GM19372 (cell line): ENCODE results near the gene MICALL1.
"Not testable (repeated sequence)": the region's sequence is repeated elsewhere in the genome, so short reads cannot be mapped to it uniquely, and the experiment has no call there.

Experiments
- ATAC-seq: cut with Tn5 transposase; IDR thresholded peaks from one replicate; pipeline ENCODE4 v1.9.1; 2021; ENCODE audit warnings: mild to moderate bottlenecking, low read depth, moderate library complexity; ENCODE audit not compliant: unreplicated experiment

The MICALL1 gene

DNA sequence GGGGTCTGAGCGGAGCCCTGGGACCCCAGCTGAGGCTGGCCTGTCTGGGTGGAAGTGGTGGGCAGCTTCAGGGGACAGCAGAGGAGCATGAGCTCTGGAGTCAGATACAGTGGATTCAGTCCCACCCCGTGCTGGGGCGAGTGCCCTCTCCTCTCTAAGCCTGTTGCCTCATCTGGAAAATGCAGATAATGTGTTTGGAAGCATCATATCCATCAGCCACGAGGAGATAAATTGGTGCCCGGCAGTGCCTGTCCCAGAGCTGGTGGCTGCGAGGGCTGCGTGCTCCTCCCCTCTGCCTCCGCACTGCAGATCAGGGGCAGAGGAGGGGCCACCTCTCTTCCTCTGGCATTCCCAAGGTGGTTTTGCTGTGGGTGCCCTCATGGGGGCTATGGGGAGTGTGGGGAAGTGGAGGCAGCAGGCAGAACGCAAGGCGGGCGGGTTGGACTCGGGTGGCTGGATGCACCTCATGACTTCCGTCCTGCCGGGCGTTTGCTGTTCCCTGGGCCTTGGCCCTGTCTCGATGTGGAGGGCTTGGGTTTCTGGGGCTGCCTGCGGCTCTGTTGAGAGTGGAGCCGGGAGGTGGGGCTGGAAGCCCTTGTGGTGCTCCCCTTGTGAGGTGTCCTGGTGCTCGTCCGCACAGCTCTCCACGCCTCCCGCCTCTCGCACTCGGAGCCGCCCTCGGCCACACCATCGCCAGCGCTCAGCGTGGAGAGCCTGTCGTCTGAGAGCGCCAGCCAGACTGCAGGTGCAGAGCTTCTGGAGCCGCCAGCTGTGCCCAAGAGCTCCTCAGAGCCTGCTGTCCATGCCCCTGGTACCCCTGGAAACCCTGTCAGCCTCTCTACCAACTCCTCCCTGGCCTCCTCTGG is 20.9 kb downstream of the MICALL1 start:
- ATAC-seq, result no peak

DNA sequence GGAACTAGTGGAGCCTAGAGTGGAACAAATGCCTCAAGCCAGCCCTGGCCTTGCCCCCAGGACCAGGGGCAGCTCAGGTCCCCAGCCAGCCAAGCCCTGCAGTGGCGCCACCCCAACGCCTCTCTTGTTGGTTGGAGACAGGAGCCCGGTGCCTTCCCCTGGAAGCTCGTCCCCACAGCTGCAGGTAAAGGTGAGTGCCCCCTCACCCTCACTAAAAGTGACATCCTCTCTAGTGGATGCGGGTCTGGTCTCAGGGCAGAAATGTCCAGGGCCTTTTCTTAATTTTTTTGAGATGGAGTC is 21.5 kb downstream of the MICALL1 start:
- no peak for ATAC-seq

DNA sequence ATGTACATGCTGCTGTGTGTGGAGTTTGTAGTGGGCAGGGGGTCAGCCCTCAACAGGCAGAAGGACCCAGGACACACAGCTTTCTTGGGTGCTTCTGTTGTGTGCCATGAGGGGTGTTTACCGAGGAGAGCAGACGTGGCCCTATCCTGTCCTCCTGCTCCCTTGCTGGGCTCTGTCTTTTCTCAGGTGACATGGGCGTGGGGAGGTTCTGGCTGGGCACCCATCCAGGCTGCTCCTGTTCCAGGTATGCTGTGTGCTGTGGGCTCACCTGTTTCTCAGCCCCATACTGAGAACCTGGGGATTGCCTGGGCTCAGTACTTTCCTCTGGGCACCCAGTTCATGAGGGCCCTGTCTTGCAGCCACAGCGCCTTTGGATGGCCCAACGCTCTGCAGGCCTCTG is 23.3 kb downstream of the MICALL1 start:
- ATAC-seq, result no peak

DNA sequence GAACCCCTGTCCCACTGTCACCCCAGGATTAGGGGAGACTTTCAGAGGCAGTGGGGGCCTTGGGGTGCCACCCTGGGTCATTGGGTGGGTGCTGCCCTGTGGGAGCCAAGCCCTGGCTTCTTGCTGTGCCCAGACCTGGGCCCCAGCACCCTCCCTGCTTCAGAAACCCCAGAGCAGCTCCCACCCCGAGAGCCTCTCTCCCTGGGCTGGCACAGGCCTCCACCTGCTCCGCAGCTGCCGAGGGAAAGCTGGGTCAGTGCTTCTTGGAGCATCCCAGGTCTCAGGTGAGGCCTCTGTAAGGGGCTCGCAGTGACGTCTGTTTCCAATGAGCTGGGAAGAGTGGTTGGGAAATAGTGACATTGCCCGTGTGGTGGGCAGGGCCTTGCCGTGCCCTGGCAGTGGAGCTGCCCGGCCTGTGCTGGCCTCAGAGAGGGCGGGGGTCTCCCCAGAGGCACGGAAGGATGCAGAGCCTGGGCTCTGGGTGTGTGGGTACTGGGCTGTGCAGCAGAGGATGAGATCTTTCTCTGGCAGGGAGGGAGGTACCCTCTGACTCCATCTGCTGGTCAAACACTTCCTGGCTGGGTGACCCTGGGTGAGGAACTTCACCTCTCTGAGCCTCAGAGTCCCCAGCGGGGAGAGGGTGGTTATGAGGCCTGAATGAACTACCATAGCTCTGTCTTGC is 24.3 kb downstream of the MICALL1 start:
- no peak for ATAC-seq

DNA sequence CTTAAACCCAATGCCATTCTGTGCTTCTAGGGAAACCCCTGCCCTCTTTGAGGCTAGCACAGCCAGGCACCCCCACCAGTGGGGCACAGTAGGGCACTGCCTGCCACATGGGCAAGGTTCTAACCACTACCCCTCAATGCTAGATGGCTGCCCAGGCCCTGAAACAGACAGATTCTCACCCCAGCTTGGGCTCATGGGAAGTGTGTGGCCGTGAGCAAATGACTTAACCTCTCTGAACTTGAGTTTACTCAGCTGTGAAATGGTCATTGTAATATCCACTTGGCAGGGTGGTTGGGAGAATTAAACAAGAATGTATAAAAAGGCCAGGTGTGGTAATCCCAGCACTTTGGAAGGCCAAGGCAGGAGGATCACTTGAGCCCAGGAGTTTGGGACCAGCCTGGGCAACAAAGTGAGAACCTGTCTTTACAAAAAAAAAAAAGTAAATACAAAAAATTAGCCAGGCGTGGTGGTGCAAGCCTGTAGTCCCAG is 24.9 kb downstream of the MICALL1 start:
- no peak for ATAC-seq

DNA sequence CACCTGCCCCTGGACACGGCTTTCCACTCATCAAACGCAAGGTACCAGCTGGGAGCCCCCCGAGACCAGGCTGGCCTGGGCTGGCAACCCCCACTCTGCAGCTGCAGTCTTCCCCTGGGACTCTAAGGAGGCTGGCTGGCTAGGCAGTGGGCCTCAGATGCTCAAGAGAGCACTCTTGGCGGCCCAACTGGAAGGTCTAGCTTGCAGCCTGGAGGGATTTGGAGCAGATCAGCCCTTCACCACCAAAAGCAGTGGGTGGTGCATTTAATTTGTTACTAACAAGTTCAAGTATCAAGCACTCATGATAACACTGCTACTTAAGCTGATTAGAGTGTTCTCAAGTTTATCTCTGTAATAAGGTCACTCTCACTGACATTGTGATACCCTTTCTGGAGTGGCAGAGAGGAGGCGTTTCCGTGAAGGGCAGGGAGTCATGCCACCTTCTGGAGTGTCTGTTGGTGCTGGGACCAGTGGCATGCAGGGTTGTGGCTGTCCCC is 25.8 kb downstream of the MICALL1 start:
- no peak for ATAC-seq

DNA sequence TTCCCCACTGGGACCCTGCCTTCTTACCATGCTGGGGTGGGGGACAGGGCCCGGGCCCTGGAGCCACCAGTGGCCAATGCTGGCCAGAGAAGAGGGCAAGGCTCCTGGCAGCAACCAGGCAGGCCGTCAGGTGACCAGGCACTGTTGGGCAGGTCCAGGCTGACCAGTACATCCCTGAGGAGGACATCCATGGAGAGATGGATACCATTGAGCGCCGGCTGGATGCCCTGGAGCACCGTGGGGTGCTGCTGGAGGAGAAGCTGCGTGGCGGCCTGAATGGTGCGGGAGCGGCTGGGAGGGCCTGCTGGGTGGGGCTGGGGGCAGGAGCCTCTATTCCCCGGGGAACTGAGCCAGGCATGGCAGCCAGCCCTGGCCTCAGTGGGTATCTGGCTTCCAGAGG is 26.3 kb downstream of the MICALL1 start:
- ATAC-seq, result no peak

DNA sequence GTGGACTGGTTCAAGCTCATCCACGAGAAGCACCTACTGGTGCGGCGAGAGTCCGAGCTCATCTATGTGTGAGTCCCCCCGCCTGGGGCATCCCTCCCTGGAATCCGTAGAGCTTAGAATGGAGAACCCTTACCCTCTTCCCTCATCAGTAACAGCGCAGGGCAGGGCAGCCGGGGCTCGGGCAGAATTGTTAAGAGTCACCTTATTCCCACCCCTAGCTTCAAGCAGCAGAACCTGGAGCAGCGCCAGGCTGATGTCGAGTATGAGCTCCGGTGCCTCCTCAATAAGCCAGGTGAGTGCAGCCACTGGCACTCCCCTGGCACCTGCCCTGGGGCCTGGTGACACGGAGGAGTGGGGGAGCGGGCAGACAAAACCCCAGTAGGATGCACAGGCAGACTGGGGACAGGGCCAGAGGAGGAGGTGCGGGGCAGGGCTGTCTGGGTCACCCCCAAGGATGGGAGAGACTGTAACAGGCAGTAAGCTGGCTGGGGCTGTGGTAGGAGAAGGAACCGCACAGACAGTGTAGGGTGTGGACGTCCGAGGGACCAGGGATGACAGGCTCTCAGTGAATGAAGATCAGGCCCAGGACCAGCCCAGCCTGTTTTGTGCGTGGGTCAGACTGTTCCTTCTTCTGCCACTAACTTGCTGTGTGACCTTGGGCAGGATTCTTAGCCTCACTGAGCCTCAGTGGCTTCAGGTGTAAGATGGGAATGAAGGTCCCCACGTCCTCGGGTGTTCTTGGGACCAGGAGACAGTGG is 26.9 kb downstream of the MICALL1 start:
- ATAC-seq, result no peak

DNA sequence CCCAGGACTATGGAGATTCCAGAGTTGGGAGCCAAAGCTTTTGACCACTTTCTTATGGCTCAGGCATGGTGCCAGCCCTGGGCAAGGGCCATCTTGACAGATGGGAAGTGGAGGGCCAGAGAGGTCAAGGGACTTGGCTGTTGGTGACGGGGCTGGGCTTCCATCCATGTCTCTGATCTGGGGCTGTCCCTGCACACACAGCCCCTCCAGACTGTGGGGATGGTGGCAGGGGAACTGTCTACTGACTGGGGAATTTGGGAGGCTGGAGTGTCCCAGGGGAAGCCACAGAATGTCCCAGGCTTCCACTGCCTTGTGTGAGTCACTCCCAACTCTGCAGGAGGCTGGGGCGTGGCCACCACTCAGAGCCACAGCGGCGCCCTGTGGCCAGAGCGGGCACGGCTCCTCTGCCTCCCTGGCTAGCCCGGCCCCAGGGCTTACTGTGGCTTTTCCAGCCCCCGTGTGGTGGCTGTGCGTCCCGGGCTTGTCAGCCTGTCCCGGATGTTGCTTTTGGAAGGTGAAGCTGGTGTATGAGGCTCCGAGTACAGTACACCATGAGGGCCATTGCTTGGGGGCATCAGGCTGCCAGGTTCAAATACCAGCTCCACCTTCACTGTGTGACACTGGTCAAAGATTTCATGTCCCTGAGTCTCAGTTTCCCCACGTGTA is 27.7 kb downstream of the MICALL1 start:
- ATAC-seq, result no peak

DNA sequence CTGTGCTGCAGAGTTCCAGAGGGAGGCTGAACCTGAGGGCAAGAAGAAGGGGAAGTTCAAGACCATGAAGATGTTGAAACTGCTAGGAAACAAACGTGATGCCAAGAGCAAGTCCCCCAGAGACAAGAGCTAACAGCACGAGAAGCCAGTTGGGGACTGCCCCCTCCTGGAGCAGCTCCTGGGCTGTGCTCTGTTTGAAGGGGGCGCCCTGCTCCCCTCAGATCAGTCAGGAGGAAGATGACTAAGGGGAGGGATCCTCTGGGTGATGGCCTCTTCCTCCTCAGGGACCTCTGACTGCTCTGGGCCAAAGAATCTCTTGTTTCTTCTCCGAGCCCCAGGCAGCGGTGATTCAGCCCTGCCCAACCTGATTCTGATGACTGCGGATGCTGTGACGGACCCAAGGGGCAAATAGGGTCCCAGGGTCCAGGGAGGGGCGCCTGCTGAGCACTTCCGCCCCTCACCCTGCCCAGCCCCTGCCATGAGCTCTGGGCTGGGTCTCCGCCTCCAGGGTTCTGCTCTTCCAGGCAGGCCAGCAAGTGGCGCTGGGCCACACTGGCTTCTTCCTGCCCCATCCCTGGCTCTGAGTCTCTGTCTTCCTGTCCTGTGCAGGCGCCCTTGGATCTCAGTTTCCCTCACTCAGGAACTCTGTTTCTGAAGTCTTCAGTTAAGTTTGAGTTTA is 34.7 kb downstream of the MICALL1 start:
- ATAC-seq, result no peak

DNA sequence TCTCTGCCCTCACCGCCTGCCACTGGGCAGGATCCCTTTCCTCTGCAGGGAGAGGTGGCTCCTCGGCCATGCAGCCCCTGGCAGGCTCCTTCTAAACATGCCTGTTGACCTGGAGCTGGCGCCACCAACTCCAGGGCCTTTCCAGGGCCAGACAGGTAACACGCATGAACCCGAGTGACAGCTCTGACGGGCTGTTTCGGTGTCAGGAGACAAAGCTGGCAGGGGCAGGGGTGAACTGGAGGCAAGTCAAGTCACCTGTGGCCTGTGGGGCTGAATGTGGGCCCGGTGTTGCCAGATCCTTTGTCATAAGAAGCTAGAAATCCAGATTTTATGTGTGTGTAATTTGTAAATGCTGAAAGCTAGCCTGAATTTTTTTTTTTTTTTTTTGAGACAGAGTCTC is 36.0 kb downstream of the MICALL1 start:
- ATAC-seq, result no peak

DNA sequence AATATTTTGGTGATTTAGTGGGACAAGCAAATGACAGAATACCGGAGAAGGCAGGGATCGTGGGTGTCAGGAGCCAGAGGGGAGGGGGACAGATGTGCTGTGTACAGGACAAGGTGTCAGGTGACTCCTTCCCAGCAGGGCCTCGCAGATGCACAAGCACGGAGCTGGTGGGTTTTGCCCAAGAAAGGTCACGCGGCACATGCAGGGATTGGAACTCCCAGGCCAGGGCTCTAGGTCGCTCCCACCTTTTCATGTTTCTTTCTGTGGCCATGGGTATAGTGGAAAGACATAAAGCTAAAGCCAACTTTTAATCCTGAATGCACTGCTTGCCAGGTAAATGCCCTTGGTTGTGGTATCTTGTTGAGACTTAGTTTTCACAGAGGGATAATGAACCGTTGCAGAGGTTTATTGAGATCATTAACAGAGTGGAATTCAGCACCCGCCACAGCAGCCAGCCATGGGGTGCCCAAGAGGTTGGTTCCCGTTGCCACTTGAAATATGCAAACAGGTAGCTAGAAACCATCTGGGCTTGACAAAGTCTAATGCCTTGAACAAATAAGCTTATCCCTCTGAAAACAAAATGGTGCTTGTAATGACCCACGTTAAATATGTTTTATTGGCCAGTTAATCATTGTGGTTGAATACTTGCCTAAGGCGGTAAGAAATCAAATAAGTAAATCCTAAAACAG is 37.2 kb downstream of the MICALL1 start:
- ATAC-seq, result no peak

DNA sequence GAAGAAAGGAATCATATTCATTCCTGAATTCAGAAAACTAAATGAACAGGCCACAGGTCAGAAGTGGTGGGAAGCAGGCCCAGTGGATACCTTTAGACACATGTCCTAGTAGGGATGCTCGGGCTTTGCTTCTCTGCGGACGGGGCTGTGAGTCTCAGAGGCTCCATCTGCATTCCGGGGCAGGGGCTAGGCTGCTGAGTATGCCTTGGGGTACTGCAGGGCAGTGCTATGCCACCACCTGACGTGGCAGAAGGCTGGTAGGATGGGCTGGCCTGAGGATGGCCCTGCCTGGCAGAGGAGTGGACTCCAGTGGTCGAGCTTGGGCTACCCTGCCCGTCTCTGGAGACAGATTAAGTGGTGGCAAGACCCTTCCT is 37.7 kb downstream of the MICALL1 start:
- no peak for ATAC-seq

DNA sequence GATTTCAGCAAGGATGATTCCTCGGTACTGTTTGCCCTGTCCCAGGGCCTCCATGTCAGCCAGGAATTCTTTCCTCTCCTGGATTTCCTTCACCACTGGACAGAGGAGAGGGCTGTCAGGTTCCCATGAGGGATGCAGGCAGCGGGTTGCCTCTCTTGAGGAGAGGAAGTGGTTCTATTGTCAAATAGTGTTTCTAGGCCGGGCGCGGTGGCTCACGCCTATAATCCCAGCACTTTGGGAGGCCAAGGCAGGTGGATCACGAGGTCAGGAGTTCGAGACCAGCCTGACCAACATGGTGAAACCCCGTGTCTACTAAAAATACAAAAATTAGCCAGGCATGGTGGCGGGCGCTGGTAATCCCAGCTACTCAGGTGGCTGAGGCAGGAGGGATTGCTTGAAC is 38.3 kb downstream of the MICALL1 start:
- not testable (repeated sequence) for ATAC-seq

DNA sequence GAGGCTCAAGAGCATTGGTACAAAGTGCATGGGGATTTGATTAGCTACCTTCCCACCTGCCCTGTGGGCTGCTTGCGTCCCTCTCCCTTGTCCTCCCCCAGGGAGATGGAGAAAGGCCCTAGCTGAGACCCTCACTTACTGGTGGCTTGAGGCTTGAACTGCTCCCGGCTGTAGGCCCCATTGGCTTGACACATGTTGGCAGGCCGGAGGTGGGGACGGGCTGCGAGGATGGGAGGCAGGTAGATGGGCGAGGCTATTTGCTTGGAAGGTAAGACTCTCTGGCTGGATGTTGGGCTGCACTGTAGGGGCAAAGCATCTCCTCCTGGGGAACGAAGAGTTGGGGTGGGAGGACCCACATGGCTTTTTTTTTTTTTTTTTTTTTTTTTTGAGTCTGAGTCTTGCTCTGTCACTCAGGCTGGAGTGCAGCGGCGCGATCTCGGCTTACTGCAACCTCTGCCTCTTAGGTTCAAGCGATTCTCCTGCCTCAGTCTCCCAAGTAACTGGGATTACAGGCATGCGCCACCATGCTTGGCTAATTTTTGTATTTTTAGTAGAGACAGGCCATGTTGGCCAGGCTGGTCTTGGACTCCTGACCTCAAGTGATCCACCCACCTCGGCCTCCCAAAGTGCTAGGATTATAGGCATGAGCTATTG is 41.2 kb downstream of the MICALL1 start:
- ATAC-seq, result not testable (repeated sequence)

DNA sequence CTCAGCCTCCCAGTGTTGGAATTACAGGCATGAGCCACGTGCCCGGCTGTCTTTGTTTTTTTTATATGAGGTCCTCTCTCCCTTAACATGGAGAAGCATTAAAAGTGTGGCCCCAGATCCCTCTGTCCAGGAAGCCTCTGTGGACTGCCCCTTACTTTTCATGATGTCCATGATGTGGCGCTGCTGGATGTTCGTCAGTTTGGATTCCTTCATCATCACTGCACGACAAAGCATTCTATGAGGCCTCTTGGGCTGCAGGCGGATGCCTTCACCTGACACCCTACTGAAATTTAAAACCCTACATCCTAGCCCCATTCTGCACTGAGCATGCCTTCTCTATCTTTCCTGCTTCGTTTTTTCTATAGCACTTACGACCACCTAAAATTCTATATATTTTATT is 45.2 kb downstream of the MICALL1 start:
- no peak for ATAC-seq

DNA sequence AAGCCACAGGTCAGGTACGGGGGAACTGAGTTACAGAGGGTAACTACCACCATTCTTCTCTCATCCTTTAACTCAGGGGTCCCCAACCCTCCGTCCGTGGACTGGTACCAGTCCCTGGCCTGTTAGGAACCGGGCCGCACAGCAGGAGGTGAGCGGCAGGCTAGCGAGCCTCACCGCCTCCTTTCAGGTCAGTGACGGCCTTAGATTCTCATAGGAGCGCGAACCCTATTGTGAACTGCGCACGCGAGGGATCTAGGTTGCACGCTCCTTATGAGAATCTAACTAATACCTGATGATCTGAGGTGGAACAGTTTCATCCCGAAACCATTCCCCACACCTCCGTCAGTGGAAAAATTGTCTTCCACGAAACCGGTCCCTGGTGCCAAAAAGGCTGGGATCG is 46.5 kb downstream of the MICALL1 start:
- ATAC-seq, result not testable (repeated sequence)

DNA sequence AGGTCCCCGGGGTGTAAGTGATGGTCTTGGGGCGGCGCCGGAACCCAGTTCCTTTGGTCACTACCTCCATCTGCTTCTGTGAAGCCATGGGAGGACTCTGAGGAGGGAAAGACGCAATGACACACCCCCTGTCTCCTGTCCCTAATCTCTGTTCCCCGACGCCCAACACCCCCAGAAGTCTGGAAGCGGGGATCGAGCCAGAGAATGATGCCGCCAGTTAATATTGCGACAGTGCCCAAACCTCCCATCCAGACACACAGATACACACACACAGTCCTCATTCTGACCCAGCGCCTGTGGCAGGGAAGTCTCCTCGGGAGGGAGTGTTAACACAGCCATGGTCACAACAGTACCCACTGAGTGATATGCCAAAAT is 47.0 kb downstream of the MICALL1 start:
- ATAC-seq, result no peak
